Bronchial smooth muscle cell (primary cell): ENCODE measurements around the gene NF2. TPM values are rescaled to one million over a fixed set of nuclear protein-coding genes. Genes with fewer than 3 reads are reported as not detected.

ENCODE experiments used
- total RNA-seq: library from RNA; depleted of rRNA; stranded (reverse); fragments of >200 nt; gene quantifications from 2 replicates; pipeline ENCODE4 v1.2.1, GENCODE V29; 2014

Gene NF2
- total RNA-seq = 45.0 and 57.5 TPM in 2 replicates

DNA sequence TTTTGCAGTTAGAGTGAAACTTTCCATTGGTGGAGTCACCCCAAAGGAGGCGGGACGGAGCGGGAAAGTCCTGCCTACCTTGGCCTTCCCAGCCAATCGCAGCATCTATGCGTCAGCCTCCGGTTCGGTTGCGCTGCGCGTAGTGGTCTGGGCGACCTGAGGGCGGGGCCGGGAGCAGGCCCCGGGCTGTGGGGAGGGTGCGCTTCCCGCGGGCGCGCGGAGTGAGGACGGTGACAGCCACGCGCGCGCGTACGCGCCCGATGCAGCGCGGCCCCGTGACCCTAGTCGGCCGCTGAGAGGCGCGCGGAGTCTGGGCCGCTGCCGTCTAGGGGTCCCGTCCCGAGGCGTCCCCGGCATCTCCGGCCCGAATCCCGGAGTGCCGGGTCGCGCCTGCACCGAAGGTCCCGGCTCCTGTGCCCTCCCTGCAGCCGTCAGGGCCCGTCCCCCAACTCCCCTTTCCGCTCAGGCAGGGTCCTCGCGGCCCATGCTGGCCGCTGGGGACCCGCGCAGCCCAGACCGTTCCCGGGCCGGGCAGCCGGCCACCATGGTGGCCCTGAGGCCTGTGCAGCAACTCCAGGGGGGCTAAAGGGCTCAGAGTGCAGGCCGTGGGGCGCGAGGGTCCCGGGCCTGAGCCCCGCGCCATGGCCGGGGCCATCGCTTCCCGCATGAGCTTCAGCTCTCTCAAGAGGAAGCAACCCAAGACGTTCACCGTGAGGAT, at the start of gene NF2:
NF2 (plus strand) TSS at position 276 of the 718 bp plus-strand sequence; CDS start at position 642, 366 bp downstream.

DNA sequence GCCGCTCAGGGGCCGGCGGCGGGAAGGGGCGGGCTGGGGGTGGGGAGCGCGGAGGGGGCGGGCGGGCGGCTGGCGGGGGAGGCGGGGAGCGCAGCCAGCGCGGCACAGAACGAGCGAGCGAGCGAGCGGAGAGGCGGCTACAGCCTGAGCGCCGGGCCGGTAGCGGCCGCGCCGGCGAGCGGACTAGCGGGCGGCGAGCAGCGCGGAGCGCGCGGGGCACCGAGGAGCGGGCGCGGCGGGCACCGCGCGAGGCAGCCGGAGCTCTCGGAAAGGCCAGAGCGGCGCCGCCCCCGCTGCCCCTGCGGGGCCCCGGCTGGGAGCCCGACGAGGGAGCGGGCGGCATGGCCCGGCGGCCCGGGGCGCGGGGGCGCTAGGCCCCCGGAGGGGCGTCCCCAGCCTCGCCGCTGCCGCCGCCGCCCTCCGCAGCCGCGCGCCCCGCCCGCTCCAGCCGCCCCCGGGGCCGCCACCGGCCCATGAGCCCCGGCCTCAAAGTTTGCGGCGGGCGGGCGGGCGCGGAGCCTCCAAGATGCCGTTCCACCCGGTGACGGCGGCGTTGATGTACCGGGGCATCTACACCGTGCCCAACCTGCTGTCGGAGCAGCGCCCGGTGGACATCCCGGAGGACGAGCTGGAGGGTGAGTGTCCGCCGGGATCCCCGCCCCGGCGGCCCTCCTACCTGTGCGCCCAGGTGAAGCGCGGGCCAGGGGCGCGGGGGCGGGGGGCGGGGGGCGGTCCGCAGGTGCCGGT, 116.6 kb downstream of the NF2 start, which contains the start of gene CABP7:
CABP7 (plus strand) TSS at position 105 of the 747 bp plus-strand sequence; CDS start at position 527, 422 bp downstream.

Other genes starting within 250 kb of the NF2 start
- 37.5 and 48.2 TPM in 2 replicates for gene AP1B1, start 215.1 kb upstream of the NF2 start, total RNA-seq
- not detected in 2 replicates for gene RFPL1, start 165.1 kb upstream of the NF2 start, total RNA-seq
- under 0.01 and 0.32 TPM in 2 replicates for gene NEFH, start 123.4 kb upstream of the NF2 start, total RNA-seq
- gene THOC5, start 49.9 kb upstream of the NF2 start, total RNA-seq = 31.7 and 70.8 TPM in 2 replicates
- 38.4 and 53.9 TPM in 2 replicates for gene NIPSNAP1, start 22.5 kb upstream of the NF2 start, total RNA-seq
- gene CABP7, start 116.4 kb downstream of the NF2 start, total RNA-seq = not detected in 2 replicates
- 17.4 and 20.3 TPM in 2 replicates for gene ZMAT5, start 163.4 kb downstream of the NF2 start, total RNA-seq
- gene UQCR10, start 163.7 kb downstream of the NF2 start, total RNA-seq = 113 and 156 TPM in 2 replicates
- 21.3 and 31.9 TPM in 2 replicates for gene ASCC2, start 234.6 kb downstream of the NF2 start, total RNA-seq